ENCODE measurements around the gene ELAVL3.
"Not testable (repeated sequence)": the region's sequence is repeated elsewhere in the genome, so short reads cannot be mapped to it uniquely, and the experiment has no call there.

The ELAVL3 gene

GRCh38 chr19:11458912-11459311 is 21.9 kb downstream of the ELAVL3 start:
- DNase-seq (ENCODE audit: low spot score) = not testable (repeated sequence)

- no peak for DNase-seq (ENCODE audit: low spot score)
Observed at GRCh38 chr19:11458236-11458900, 22.5 kb downstream of the ELAVL3 start.

- DNase-seq (ENCODE audit: low spot score) = no peak
Observed at GRCh38 chr19:11457831-11458230, 23.0 kb downstream of the ELAVL3 start.

- DNase-seq (ENCODE audit: low spot score) = peak; percentile 90
Observed at GRCh38 chr19:11457115-11457514, 23.7 kb downstream of the ELAVL3 start.

- no peak for DNase-seq (ENCODE audit: low spot score)
Observed at GRCh38 chr19:11456659-11457058, 24.2 kb downstream of the ELAVL3 start.

GRCh38 chr19:11455233-11455554 is 25.7 kb downstream of the ELAVL3 start:
- DNase-seq (ENCODE audit: low spot score) = not testable (repeated sequence)

GRCh38 chr19:11453468-11454341 is 27.1 kb downstream of the ELAVL3 start:
- DNase-seq (ENCODE audit: low spot score) = no peak

GRCh38 chr19:11452620-11453310 is 28.1 kb downstream of the ELAVL3 start:
- DNase-seq (ENCODE audit: low spot score) = no peak

GRCh38 chr19:11451871-11452619 is 28.8 kb downstream of the ELAVL3 start:
- DNase-seq (ENCODE audit: low spot score) = no peak

GRCh38 chr19:11451327-11451870 is 29.4 kb downstream of the ELAVL3 start:
- DNase-seq (ENCODE audit: low spot score) = no peak

- no peak for DNase-seq (ENCODE audit: low spot score)
Observed at GRCh38 chr19:11450570-11451326, 30.1 kb downstream of the ELAVL3 start.

- no peak for DNase-seq (ENCODE audit: low spot score)
Observed at GRCh38 chr19:11448923-11449554, 31.8 kb downstream of the ELAVL3 start.

GRCh38 chr19:11448410-11448809 is 32.4 kb downstream of the ELAVL3 start:
- DNase-seq (ENCODE audit: low spot score) = no peak

GRCh38 chr19:11447347-11448262 is 33.2 kb downstream of the ELAVL3 start:
- DNase-seq (ENCODE audit: low spot score) = no peak

- peak; percentile 92 for DNase-seq (ENCODE audit: low spot score)
Observed at GRCh38 chr19:11446652-11447301, 34.1 kb downstream of the ELAVL3 start.

- no peak for DNase-seq (ENCODE audit: low spot score)
Observed at GRCh38 chr19:11446271-11446651, 34.6 kb downstream of the ELAVL3 start.

- no peak for DNase-seq (ENCODE audit: low spot score)
Observed at GRCh38 chr19:11445141-11445540, 35.7 kb downstream of the ELAVL3 start.

GRCh38 chr19:11444059-11444458 is 36.8 kb downstream of the ELAVL3 start:
- no peak for DNase-seq (ENCODE audit: low spot score)

GRCh38 chr19:11437955-11438354 is 42.9 kb downstream of the ELAVL3 start:
- no peak for DNase-seq (ENCODE audit: low spot score)

All from pons (tissue), 1 donor.